WTC11 (cell line): Measurements from ENCODE around the gene CLEC10A.

Source experiments
- TF ChIP-seq, protein P1 (sequence below): sonication (generic); formaldehyde crosslinking; IDR thresholded peaks from 2 replicates; pipeline ENCODE4 v1.8.0; 2022; ENCODE audit warnings: mild to moderate bottlenecking, missing genetic modification reagents
- TF ChIP-seq, protein P2 (sequence below): sonication (generic); formaldehyde crosslinking; IDR thresholded peaks from 2 replicates; pipeline ENCODE4 v1.8.1; 2023; ENCODE audit warnings: mild to moderate bottlenecking, missing genetic modification reagents, moderate library complexity

DNA sequence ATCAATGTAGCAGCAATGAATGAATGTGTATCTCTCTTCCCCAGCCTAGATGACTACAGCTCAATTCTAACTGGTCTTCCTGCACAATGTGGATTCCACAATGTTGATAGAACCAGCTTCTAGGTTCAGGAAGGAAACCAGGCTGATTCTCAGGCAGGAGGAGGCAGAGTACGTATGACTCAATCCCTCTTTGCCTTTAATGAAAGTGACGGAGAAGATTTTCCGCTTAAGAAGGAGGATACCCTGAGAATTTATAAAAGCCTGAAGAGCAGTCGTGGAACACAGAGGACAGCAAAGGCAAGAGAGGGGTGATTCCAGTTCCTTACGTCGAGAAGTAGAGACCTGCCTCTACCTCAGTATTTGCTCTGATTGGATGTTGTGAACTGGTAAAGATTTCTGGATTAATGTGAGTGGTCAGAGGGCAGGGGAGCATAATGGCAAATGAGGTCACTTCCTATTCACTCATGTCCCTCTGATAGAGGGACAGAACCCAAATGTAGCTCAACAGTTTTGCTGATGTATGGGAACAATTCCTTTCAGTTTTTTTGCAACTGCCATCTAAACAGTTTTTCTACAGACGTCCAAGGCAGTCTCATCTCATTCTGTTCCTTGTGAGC is 21.1 kb downstream of the CLEC10A start:
- TF ChIP-seq, protein P1, sequence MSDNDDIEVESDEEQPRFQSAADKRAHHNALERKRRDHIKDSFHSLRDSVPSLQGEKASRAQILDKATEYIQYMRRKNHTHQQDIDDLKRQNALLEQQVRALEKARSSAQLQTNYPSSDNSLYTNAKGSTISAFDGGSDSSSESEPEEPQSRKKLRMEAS: no peak
- TF ChIP-seq, protein P2, sequence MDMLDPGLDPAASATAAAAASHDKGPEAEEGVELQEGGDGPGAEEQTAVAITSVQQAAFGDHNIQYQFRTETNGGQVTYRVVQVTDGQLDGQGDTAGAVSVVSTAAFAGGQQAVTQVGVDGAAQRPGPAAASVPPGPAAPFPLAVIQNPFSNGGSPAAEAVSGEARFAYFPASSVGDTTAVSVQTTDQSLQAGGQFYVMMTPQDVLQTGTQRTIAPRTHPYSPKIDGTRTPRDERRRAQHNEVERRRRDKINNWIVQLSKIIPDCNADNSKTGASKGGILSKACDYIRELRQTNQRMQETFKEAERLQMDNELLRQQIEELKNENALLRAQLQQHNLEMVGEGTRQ (CRISPR knock-in tag): no peak
